Type B pancreatic cell (in vitro differentiated cells): Measurements from ENCODE around the gene RRAD. TPM values are rescaled to one million over a fixed set of nuclear protein-coding genes. Genes with fewer than 3 reads are reported as not detected.

ENCODE experiments used
- DNase-seq: peaks from one replicate; pipeline ENCODE4 v3.0.0; 2021; ENCODE audit warnings: mixed read lengths; ENCODE audit not compliant: unreplicated experiment; ENCODE audit errors: extremely low spot score
- H3K27ac Mint-ChIP-seq: 2 replicates; pipeline ENCODE4 v1.8.0; 2021; ENCODE audit warnings: mild to moderate bottlenecking, mixed read lengths
- H3K27me3 Mint-ChIP-seq: 2 replicates; pipeline ENCODE4 v1.8.0; 2021; ENCODE audit warnings: mixed read lengths
- H3K36me3 Mint-ChIP-seq: 2 replicates; pipeline ENCODE4 v1.8.0; 2021; ENCODE audit warnings: mixed read lengths
- H3K4me1 Mint-ChIP-seq: one replicate; pipeline ENCODE4 v1.8.0; 2021; ENCODE audit warnings: mixed read lengths; ENCODE audit not compliant: unreplicated experiment
- H3K4me3 Mint-ChIP-seq: 2 replicates; pipeline ENCODE4 v1.8.0; 2021; ENCODE audit warnings: mild to moderate bottlenecking, mixed read lengths
- H3K9me3 Mint-ChIP-seq: 2 replicates; pipeline ENCODE4 v1.8.0; 2021; ENCODE audit warnings: mixed read lengths
- CTCF ChIP-seq: fragments of 200-600 bp; sonication (generic); conservative IDR thresholded peaks from 2 replicates; pipeline ENCODE4 v1.5.0; 2021; ENCODE audit warnings: antibody characterized with exemption, mild to moderate bottlenecking
- total RNA-seq: library from RNA; stranded (reverse); gene quantifications from 2 replicates; pipeline ENCODE4 v1.2.1, GENCODE V29; 2021; ENCODE audit warnings: low replicate concordance

RRAD gene
- total RNA-seq, 1 donor from 2014 or later: 1.3 TPM

GRCh38 chr16:66894055-66894454 is 31.3 kb downstream of the RRAD start:
- Mint-ChIP-seq H3K4me3 (no peak overlapping the region), H3K27ac (no peak overlapping the region), H3K27me3 (no peaks in the 10 kb centered on the region), H3K9me3 (no peaks in the 10 kb centered on the region), H3K36me3 (peaks cover 4% of the 10 kb centered on the region), H3K4me1 (peaks cover 4% of the 10 kb centered on the region)
- DNase-seq: no peak
- TF ChIP-seq CTCF: no peak

- Mint-ChIP-seq H3K27ac (no peak overlapping the region), H3K9me3 (no peaks in the 10 kb centered on the region), H3K27me3 (no peaks in the 10 kb centered on the region), H3K4me3 (no peak overlapping the region), H3K36me3 (peaks cover 4% of the 10 kb centered on the region), H3K4me1 (peaks cover 4% of the 10 kb centered on the region)
- TF ChIP-seq CTCF: no peak
- no peak for DNase-seq
These were observed 33.5 kb downstream of the RRAD start for GRCh38 chr16:66891797-66892196.

- no peaks in the 10 kb centered on the region for H3K4me1 Mint-ChIP-seq
- no peak overlapping the region for H3K4me3 Mint-ChIP-seq
- H3K36me3 Mint-ChIP-seq: peaks cover 4% of the 10 kb centered on the region
- no peaks in the 10 kb centered on the region for H3K27me3 Mint-ChIP-seq
- H3K27ac Mint-ChIP-seq: no peak overlapping the region
- no peaks in the 10 kb centered on the region for H3K9me3 Mint-ChIP-seq
- no peak for DNase-seq
- no peak for TF ChIP-seq CTCF
These were observed 34.0 kb downstream of the RRAD start for GRCh38 chr16:66891360-66891759.

GRCh38 chr16:66890799-66891198 is 34.5 kb downstream of the RRAD start:
- DNase-seq: no peak
- H3K27ac Mint-ChIP-seq: no peak overlapping the region
- no peak overlapping the region for H3K4me3 Mint-ChIP-seq
- no peaks in the 10 kb centered on the region for H3K27me3 Mint-ChIP-seq
- H3K9me3 Mint-ChIP-seq: no peaks in the 10 kb centered on the region
- no peaks in the 10 kb centered on the region for H3K4me1 Mint-ChIP-seq
- no peak for TF ChIP-seq CTCF
- peaks cover 5% of the 10 kb centered on the region for H3K36me3 Mint-ChIP-seq

DNA sequence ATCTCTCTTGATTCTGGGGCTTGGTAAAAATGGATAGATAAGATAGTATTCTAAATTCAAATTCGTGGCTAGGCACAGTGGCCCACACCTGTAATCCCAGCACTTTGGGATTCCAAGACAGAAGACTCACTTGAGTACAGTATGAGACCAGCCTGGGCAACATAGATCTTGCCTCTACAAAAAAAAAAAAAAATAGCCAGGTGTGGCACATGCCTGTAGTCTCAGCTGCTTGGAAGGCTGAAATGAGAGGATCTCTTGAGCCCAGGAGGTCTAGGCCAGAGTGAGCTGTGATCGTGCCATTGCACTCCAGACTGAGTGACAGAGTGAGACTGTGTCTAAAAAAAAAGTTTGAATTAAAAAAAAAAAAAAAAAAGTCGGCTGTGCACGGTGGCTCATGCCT is 35.7 kb downstream of the RRAD start:
- Mint-ChIP-seq H3K36me3 (peaks cover 14% of the 10 kb centered on the region), H3K27me3 (no peaks in the 10 kb centered on the region), H3K9me3 (no peaks in the 10 kb centered on the region), H3K4me3 (no peak overlapping the region), H3K27ac (peak overlapping the region; percentile 29), H3K4me1 (no peaks in the 10 kb centered on the region)
- DNase-seq: no peak
- TF ChIP-seq CTCF: no peak
